Testis (tissue), 3 donors: ENCODE measurements around the gene NACA. TPM values are rescaled to one million over a fixed set of nuclear protein-coding genes. Genes with fewer than 3 reads are reported as not detected.

Source experiments
- DNase-seq: peaks from one replicate; pipeline ENCODE4 v3.0.0-alpha.2; 2019
- H3K27ac ChIP-seq, 2 donors: fragments of 200-600 bp; sonication (generic); one replicate each; pipeline ENCODE4 v1.5.1; 2019
- H3K27me3 ChIP-seq: fragments of 200-600 bp; sonication (generic); one replicate; pipeline ENCODE4 v1.5.1; 2019
- H3K36me3 ChIP-seq: fragments of 200-600 bp; sonication (generic); one replicate; pipeline ENCODE4 v1.5.1; 2017; ENCODE audit warnings: low read depth; ENCODE audit errors: missing control alignments
- H3K4me1 ChIP-seq: fragments of 200-600 bp; sonication (generic); one replicate; pipeline ENCODE4 v1.5.1; 2019
- H3K4me3 ChIP-seq, 2 donors: fragments of 200-600 bp; sonication (generic); one replicate each; pipeline ENCODE4 v1.5.1; 2017 to 2019
- H3K9me3 ChIP-seq: fragments of 200-600 bp; sonication (generic); one replicate; pipeline ENCODE4 v1.5.1; 2017
- POLR2A ChIP-seq: fragments of 450-650 bp; IDR thresholded peaks from one replicate; pipeline ENCODE4 v1.6.1; 2017; ENCODE audit warnings: antibody characterized with exemption, mild to moderate bottlenecking, moderate library complexity
- WGBS, 2 donors: methylation state at CpG; one replicate each; pipeline ENCODE4 v1.1.5; 2018; 5-methylcytosine and 5-hydroxymethylcytosine counted together
- intact Hi-C: fragments of 100-400 bp; cut with DNase I; formaldehyde crosslinking; loops from one replicate; pipeline ENCODE4 v1.15.1; 2023; ENCODE audit warnings: low total_unique reads
- polyA plus RNA-seq: library from polyadenylated mRNA; stranded (reverse); fragments of 350-450 nt; fragmentation: Illumina TruSeq; extraction: RNeasy Lipid Tissue Mini Kit (QIAGEN cat#74804); gene quantifications from one replicate; pipeline ENCODE4 v1.2.3, GENCODE V29; 2014; ENCODE audit warnings: low read depth, low replicate concordance; ENCODE audit not compliant: insufficient read depth
- total RNA-seq, 2 donors: library from RNA; depleted of rRNA; stranded (reverse); fragments of >200 nt; gene quantifications; one replicate each; pipeline ENCODE4 v1.2.3, GENCODE V29; 2016
- TF ChIP-seq, protein P1 (sequence below), 3 experiments: fragments of 450-650 bp in 2 of 3; fragments of 200-600 bp in 1 of 3; sonication (generic) in 1 of 3; IDR thresholded peaks; one replicate each; pipeline ENCODE4 v1.5.1; 2016 to 2019; ENCODE audit warnings: antibody characterized with exemption in 3 of 3, mild to moderate bottlenecking in 2 of 3, moderate library complexity in 1 of 3

Gene NACA
- total and polyA plus RNA-seq, 3 donors from 2014 or later, result 431 to 866 (median 696) TPM

DNA sequence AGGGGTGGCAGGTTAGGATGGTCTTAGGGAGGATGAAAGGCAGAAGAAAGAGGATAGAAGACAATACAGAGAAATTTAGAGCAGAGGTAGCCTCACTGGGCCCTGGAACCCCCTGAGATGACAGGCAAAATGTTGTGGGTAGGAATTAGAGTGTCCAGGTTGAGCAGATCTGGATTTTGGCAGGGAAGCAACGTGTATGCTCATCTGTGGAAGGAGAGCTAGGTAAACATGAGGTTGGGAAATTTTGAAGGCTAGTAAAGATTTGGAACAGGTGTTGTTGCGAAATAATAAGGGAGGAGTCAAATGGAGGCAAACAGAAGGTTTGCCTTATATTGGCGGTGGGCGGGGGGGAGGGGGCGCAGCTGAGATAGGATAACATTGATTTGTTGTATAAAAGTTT is 43.3 kb upstream of the NACA start:
- no peak for TF ChIP-seq POLR2A
- TF ChIP-seq, protein P1, sequence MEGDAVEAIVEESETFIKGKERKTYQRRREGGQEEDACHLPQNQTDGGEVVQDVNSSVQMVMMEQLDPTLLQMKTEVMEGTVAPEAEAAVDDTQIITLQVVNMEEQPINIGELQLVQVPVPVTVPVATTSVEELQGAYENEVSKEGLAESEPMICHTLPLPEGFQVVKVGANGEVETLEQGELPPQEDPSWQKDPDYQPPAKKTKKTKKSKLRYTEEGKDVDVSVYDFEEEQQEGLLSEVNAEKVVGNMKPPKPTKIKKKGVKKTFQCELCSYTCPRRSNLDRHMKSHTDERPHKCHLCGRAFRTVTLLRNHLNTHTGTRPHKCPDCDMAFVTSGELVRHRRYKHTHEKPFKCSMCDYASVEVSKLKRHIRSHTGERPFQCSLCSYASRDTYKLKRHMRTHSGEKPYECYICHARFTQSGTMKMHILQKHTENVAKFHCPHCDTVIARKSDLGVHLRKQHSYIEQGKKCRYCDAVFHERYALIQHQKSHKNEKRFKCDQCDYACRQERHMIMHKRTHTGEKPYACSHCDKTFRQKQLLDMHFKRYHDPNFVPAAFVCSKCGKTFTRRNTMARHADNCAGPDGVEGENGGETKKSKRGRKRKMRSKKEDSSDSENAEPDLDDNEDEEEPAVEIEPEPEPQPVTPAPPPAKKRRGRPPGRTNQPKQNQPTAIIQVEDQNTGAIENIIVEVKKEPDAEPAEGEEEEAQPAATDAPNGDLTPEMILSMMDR (IDR thresholded peaks at IDR 0.05), result no peak
- no peaks in the 10 kb centered on the region for H3K36me3 ChIP-seq
- no peaks in the 10 kb centered on the region for H3K4me1 ChIP-seq
- no peak for DNase-seq
- no peaks in the 10 kb centered on the region for H3K9me3 ChIP-seq
- no peak overlapping the region for H3K4me3 ChIP-seq
- H3K27me3 ChIP-seq, result no peaks in the 10 kb centered on the region
- no peak overlapping the region for H3K27ac ChIP-seq
- WGBS, 2 donors, result 90 to 92% methylated on average over 5 of the region's 5 CpGs
- intact Hi-C loops, result no loop called here

DNA sequence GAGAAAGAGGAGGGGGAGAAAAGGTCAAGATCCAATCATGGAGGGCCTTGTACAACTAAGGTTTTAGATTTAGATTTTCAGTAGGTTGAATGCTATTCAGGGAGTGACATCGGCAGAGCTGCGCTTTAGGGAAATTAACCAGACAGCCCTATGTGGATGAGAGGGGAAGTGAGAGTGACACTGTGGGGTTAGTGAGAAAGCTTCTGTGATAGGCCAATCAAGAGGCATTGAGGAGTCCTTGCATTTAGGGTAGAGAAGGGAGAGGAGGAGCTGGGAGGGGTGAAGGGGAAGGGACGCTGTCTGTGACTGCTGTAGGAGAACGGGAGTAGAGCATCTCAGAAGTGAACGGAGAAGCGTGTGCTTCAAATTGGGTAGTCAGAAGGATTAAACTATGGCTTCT is 41.4 kb upstream of the NACA start:
- no peak for DNase-seq
- Histone ChIP-seq H3K9me3 (no peaks in the 10 kb centered on the region), H3K27me3 (no peaks in the 10 kb centered on the region), H3K4me3 (no peak overlapping the region), H3K4me1 (no peaks in the 10 kb centered on the region), H3K27ac (no peak overlapping the region), H3K36me3 (no peaks in the 10 kb centered on the region)
- TF ChIP-seq, protein P1 (IDR thresholded peaks at IDR 0.05), result no peak
- no peak for TF ChIP-seq POLR2A
- intact Hi-C loops, result no loop called here
- WGBS, 2 donors, result 82 to 92% methylated on average over 6 of the region's 6 CpGs

DNA sequence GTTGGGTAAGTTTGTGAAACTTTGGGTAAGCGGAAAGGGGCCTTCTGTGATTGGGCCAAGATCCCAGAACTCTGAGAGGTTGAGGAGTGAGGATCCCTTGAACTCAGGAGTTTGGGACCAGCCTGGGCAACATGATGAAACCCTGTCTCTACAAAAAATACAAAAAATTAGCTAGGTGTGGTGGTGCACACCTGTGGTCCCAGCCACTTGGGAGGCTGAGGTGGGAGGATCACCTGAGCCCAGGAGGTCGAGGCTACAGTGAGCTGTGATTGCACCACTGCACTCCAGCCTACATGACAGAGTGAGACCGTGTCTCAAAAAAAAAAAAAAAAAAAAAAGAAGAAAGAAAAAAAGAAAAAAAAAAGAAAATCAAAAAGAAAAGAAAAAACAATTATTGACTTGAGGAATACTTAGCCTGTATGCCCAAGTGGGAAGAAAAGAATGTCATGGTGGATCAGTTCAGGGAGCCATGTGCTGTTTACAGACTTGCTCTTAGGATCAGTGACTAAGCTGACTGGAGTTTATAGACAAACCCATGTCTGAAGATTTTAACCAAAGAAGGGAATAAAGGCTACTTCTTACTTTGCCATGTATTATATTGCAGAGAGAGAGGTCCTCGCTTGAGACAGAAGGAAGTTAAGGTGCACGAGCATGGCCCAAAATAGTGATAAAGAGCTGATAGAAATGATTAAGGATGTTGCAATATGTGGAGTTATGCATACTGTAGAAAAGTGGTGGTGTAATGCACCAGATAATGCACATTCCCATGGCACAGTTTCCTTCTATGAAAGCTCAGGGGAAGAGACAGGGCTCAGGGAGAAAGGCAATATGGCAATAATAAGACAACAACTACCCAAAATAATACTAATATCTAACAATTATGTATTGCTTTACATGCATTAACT is 38.9 kb upstream of the NACA start:
- 78 to 84% methylated on average over 5 of the region's 5 CpGs for WGBS, 2 donors
- Histone ChIP-seq H3K36me3 (no peaks in the 10 kb centered on the region), H3K27me3 (no peaks in the 10 kb centered on the region), H3K9me3 (no peaks in the 10 kb centered on the region), H3K4me1 (no peaks in the 10 kb centered on the region), H3K27ac (no peak overlapping the region), H3K4me3 (no peak overlapping the region)
- intact Hi-C loops, result no loop called here
- no peak for DNase-seq
- TF ChIP-seq, protein P1 (IDR thresholded peaks at IDR 0.05), result no peak
- no peak for TF ChIP-seq POLR2A

DNA sequence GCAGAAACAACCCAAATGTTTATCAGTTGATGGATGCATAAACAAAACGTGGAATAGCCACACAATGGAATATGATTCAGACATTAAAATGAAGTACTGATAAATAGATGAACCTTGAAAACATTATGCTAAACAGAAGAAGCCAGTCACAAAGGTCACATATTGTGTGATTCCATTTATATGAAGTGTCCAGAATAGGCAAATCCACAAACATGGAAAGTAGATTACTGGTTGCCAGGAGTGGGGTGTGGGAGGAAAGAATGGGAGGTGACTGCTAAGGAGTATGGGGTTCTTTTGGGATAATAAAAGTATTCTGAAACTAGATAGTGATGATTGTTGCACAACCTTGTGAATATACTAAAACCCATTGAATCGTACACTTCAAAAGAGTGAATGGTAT is 36.7 kb upstream of the NACA start:
- no peak for DNase-seq
- TF ChIP-seq, protein P1 (IDR thresholded peaks at IDR 0.05), result no peak
- WGBS, 2 donors, result 64 to 80% methylated on average over 2 of the region's 2 CpGs
- Histone ChIP-seq H3K36me3 (no peaks in the 10 kb centered on the region), H3K27ac (no peak overlapping the region), H3K4me1 (no peaks in the 10 kb centered on the region), H3K27me3 (no peaks in the 10 kb centered on the region), H3K4me3 (no peak overlapping the region), H3K9me3 (no peaks in the 10 kb centered on the region)
- intact Hi-C loops, result no loop called here

DNA sequence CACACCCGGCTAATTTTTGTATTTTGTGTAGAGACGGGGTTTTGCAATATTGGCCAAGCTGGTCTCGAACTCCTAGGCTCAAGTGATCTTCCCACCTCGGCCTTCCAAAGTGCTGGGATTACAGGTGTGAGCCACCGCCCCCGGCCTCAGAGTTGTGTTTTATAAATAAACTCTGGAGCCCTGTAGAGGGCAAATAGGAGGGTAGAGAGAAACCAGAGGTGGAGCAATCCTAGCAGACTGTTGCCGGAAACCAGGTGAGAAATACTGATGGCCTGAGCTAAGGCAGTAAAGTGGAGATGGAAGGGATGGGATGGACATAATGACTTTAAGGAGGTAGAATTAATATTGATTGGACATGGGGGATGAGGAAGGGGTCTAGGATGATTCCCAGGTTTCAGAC is 35.4 kb upstream of the NACA start:
- no peaks in the 10 kb centered on the region for H3K27me3 ChIP-seq
- no peaks in the 10 kb centered on the region for H3K36me3 ChIP-seq
- TF ChIP-seq, protein P1 (IDR thresholded peaks at IDR 0.05), result no peak
- no peak for TF ChIP-seq POLR2A
- H3K9me3 ChIP-seq, result no peaks in the 10 kb centered on the region
- DNase-seq, result no peak
- intact Hi-C loops, result no loop called here
- H3K27ac ChIP-seq, result no peak overlapping the region
- H3K4me1 ChIP-seq, result no peaks in the 10 kb centered on the region
- H3K4me3 ChIP-seq, result no peak overlapping the region
- WGBS, 2 donors, result 88 to 94% methylated on average over 7 of the region's 7 CpGs
